Coronary artery (tissue), 2 donors: ENCODE results near the gene IGFN1.

Source experiments
- DNase-seq: peaks from one replicate; pipeline ENCODE4 v3.0.0-alpha.2; 2017; ENCODE audit warnings: low spot score
- H3K27ac ChIP-seq, 2 donors: fragments of 200-600 bp; sonication (generic); one replicate each; pipeline ENCODE4 v1.5.1; 2016 to 2019
- H3K4me3 ChIP-seq: fragments of 200-600 bp; sonication (generic); 2 replicates; pipeline ENCODE4 v1.5.1; 2016; ENCODE audit warnings: mild to moderate bottlenecking, moderate library complexity
- CTCF ChIP-seq: fragments of 200-600 bp; sonication (generic); IDR thresholded peaks from one replicate; pipeline ENCODE4 v1.5.1; 2019; ENCODE audit warnings: antibody characterized with exemption

IGFN1 gene

GRCh38 chr1:201190624-201191051 lies at the start of gene IGFN1:
TSS of gene IGFN1 (plus strand) at chr1:201190824. CDS start at chr1:201193294, 2,470 bp downstream.
- DNase-seq, result no peak
- TF ChIP-seq CTCF, result no peak

GRCh38 chr1:201140941-201141260 lies 49.7 kb upstream of the IGFN1 start:
- no peak for DNase-seq
- no peak overlapping the region for H3K27ac ChIP-seq
- no peak overlapping the region for H3K4me3 ChIP-seq
- TF ChIP-seq CTCF, result no peak

More at GRCh38 chr1:201190624-201191051, at the start of gene IGFN1:
- Histone ChIP-seq H3K27ac (no peak within 1 kb of the TSS), H3K4me3 (no peak within 1 kb of the TSS)

- Histone ChIP-seq H3K4me3 (no peak overlapping the region), H3K27ac (no peak overlapping the region)
- DNase-seq, result no peak
- no peak for TF ChIP-seq CTCF
Measured at GRCh38 chr1:201141418-201141817, 49.2 kb upstream of the IGFN1 start.

- Histone ChIP-seq H3K4me3 (no peak overlapping the region), H3K27ac (peak overlapping the region in 1 of 2 donors; percentile 18)
- DNase-seq, result no peak
- TF ChIP-seq CTCF, result no peak
Measured at GRCh38 chr1:201142011-201142848, 48.4 kb upstream of the IGFN1 start.

- no peak for DNase-seq
Measured at GRCh38 chr1:201142849-201143725, 47.5 kb upstream of the IGFN1 start.

More at GRCh38 chr1:201142849-201143725, 47.5 kb upstream of the IGFN1 start:
- Histone ChIP-seq H3K27ac (peak overlapping the region in 1 of 2 donors; percentile 18), H3K4me3 (no peak overlapping the region)
- no peak for TF ChIP-seq CTCF
